Lower leg skin (tissue), 3 donors: ENCODE data around the gene PTPN18.
"Not testable (repeated sequence)": the region's sequence is repeated elsewhere in the genome, so short reads cannot be mapped to it uniquely, and the experiment has no call there.

Experiments
- CTCF ChIP-seq, 3 donors: fragments of 450-650 bp; IDR thresholded peaks; one replicate each; pipeline ENCODE4 v1.5.1; 2016; ENCODE audit warnings: antibody characterized with exemption in 3 of 3, mild to moderate bottlenecking in 3 of 3, moderate library complexity in 2 of 3
- POLR2A ChIP-seq, 2 donors: fragments of 450-650 bp; IDR thresholded peaks; one replicate each; pipeline ENCODE4 v1.6.1; 2016 to 2017; ENCODE audit warnings: antibody characterized with exemption in 2 of 2, mild to moderate bottlenecking in 1 of 2, moderate library complexity in 1 of 2

GRCh38 chr2:130418845-130419244 is 63.0 kb downstream of the PTPN18 start:
- not testable (repeated sequence) for TF ChIP-seq CTCF, POLR2A (IDR thresholded peaks at IDR 0.05)
